ENCODE measurements around the gene FARS2. TPM values are rescaled to one million over a fixed set of nuclear protein-coding genes. Genes with fewer than 3 reads are reported as not detected.

Gene FARS2
- total and polyA plus RNA-seq, 2 donors (not counting 3 experiments of a cell fraction or from before 2014, with no cell fraction given), result 20.2 to 20.5 TPM

DNA sequence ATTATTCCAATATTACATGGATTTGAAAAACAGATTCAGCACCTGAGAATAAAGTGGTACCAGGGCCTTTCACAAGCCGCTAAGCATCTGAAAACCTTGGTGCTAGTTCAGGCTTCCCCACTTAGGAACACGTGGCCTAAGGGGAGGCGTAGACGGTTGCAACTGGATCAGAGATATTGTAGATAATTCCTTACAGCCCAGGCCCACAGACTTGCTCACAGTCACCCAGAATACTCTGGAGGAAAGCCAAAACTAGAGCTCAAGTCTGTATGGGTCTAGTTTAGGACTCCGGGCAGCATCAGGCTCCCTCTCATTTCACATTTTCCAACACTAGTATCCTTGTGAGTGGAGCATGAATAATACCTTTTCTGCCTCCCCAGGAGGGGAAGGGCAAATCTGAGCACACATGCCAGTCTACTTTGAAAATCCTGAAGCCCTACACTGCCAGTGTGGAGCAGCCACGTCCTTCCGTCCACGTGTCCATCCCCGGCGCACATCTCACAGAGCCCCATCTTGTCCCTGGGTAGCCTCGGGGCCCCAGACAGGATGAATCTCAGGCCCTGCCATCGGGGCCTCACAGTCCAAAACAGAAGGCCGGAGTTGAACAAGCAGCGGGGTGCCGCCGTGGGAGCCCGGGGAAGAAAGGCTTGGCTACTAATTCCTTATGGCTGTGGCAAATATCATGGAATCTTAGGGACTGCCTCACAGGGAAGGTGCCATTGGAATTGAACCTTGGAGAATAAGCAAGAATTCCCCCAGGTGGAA lies 446.1 kb downstream of the FARS2 start:
- ChIA-PET CTCF (no interaction called here), POLR2A (no interaction called here)
- FAIRE-seq (no peak), DNase-seq (ENCODE audit: low read depth, low spot score) (no peak)
- intact Hi-C loops (cut with micrococcal nuclease) (no loop called here), dilution Hi-C loops (cut with MboI; ENCODE audit: extremely low pct_ligation_motif_present, low sequenced_read_pairs) (no loop called here)
- H3K9ac ChIP-seq (replicated peaks; ENCODE audit: extremely low read depth, insufficient read depth, low read length), result no peak overlapping the region
- H3K79me2 ChIP-seq (ENCODE audit: control insufficient read depth, insufficient read depth, low read length), result no peaks in the 10 kb centered on the region
- no peak overlapping the region for H2AFZ ChIP-seq (ENCODE audit: low read depth, low read length)
- no peak overlapping the region for H3K4me2 ChIP-seq (ENCODE audit: insufficient read depth, low read length)
- H3K27ac ChIP-seq (ENCODE audit: insufficient read depth, low read depth, low read length), result no peak overlapping the region
- no peaks in the 10 kb centered on the region for H3K9me1 ChIP-seq (replicated peaks; ENCODE audit: control insufficient read depth, extremely low read depth, insufficient read depth, low read length)
- no peak overlapping the region for H3K4me3 ChIP-seq (replicated peaks in 1 of 3; ENCODE audit: insufficient read depth in 1 of 3, low read depth in 1 of 3, low read length in 3 of 3)
- H4K20me1 ChIP-seq (replicated peaks; ENCODE audit: control insufficient read depth, extremely low read depth, insufficient read depth, low read length), result no peaks in the 10 kb centered on the region
- no peaks in the 10 kb centered on the region for H3K9me3 ChIP-seq (replicated peaks; ENCODE audit: control insufficient read depth, insufficient read depth, low read length)
- H3K36me3 ChIP-seq (ENCODE audit: control insufficient read depth in 2 of 2, extremely low read depth in 1 of 2, insufficient read depth in 2 of 2, low read length in 2 of 2), result no peaks in the 10 kb centered on the region
- no TSS peak for BruUV-seq (replicated peaks)
- H3K27me3 ChIP-seq (ENCODE audit: control insufficient read depth in 2 of 2, insufficient read depth in 2 of 2, low read length in 2 of 2), result no peaks in the 10 kb centered on the region
- no peaks in the 10 kb centered on the region for H3K4me1 ChIP-seq (ENCODE audit: control insufficient read depth, extremely low read depth, insufficient read depth, low read length)
- no peak for TF ChIP-seq JUN (IDR thresholded peaks at IDR 0.05; ENCODE audit: borderline replicate concordance, insufficient read depth, insufficient read length, low read depth)
- no peak for TF ChIP-seq GATA2 (IDR thresholded peaks at IDR 0.05; ENCODE audit: insufficient read depth, insufficient read length, low read depth, low read length)
- no peak for TF ChIP-seq EZH2 (IDR thresholded peaks at IDR 0.05; ENCODE audit: borderline replicate concordance, low read depth, low read length, severe bottlenecking)
- no peak for TF ChIP-seq CTCF (IDR thresholded peaks at IDR 0.05; ENCODE audit: extremely low read depth in 1 of 2, insufficient read depth in 1 of 2, low read depth in 1 of 2, low read length in 2 of 2)
- TF ChIP-seq POLR2A (IDR thresholded peaks at IDR 0.05; ENCODE audit: low read depth, low read length), result no peak
- TF ChIP-seq, protein P1, sequence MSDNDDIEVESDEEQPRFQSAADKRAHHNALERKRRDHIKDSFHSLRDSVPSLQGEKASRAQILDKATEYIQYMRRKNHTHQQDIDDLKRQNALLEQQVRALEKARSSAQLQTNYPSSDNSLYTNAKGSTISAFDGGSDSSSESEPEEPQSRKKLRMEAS (IDR thresholded peaks at IDR 0.05; ENCODE audit: insufficient read depth, insufficient read length), result no peak
